HepG2 (cell line): ENCODE measurements around the gene WDR6. TPM values are rescaled to one million over a fixed set of nuclear protein-coding genes. Genes with fewer than 3 reads are reported as not detected.
A peak's percentile ranks its signal among the peaks of the same experiment; 100 is the strongest.

Experiments used
- AKNA ChIP-seq: sonication (generic); formaldehyde crosslinking; IDR thresholded peaks from 2 replicates; pipeline ENCODE4 v1.4.0; 2020; ENCODE audit warnings: missing genetic modification reagents, borderline replicate concordance
- ARHGAP35 ChIP-seq: sonication (generic); formaldehyde crosslinking; IDR thresholded peaks from 2 replicates; pipeline ENCODE4 v1.9.0; 2022; ENCODE audit warnings: mild to moderate bottlenecking, inconsistent platforms, moderate library complexity, missing genetic modification reagents, borderline replicate concordance
- GFI1 ChIP-seq: sonication (generic); formaldehyde crosslinking; IDR thresholded peaks from 2 replicates; pipeline ENCODE4 v1.5.0; 2020; ENCODE audit warnings: missing genetic modification reagents, mild to moderate bottlenecking, borderline replicate concordance
- LCORL ChIP-seq, 2 experiments: fragments of 450-650 bp in 1 of 2; sonication (generic) in 1 of 2; formaldehyde crosslinking in 1 of 2; IDR thresholded peaks; 2 replicates each; pipeline versions ENCODE4 v1.5.0 to v1.6.1; 2017 to 2020; ENCODE audit warnings: antibody characterized with exemption in 1 of 2, missing genetic modification reagents in 1 of 2
- NR1H2 ChIP-seq: sonication (generic); formaldehyde crosslinking; IDR thresholded peaks from 2 replicates; pipeline ENCODE4 v1.8.1; 2022; ENCODE audit warnings: low read depth, missing genetic modification reagents, borderline replicate concordance
- POLR2A ChIP-seq, 2 experiments: IDR thresholded peaks; 2 replicates each; pipeline ENCODE4 v1.6.1; 2011; ENCODE audit warnings: low read depth in 2 of 2, low read length in 2 of 2, mild to moderate bottlenecking in 1 of 2, moderate library complexity in 1 of 2; ENCODE audit not compliant: insufficient read depth in 1 of 2
- RAD21 ChIP-seq: fragments of 450-650 bp; formaldehyde crosslinking; IDR thresholded peaks from 2 replicates; pipeline ENCODE4 v1.5.0; 2020; ENCODE audit warnings: mild to moderate bottlenecking
- ZBTB39 ChIP-seq: sonication (generic); formaldehyde crosslinking; IDR thresholded peaks from 2 replicates; pipeline ENCODE4 v1.5.0; 2020; ENCODE audit warnings: missing genetic modification reagents
- ZBTB4 ChIP-seq: sonication (generic); formaldehyde crosslinking; IDR thresholded peaks from 2 replicates; pipeline ENCODE4 v1.4.0; 2020; ENCODE audit warnings: missing genetic modification reagents, mild to moderate bottlenecking, borderline replicate concordance
- ZBTB7A ChIP-seq: sonication (generic); formaldehyde crosslinking; IDR thresholded peaks from 2 replicates; pipeline ENCODE4 v1.8.0; 2022; ENCODE audit warnings: mild to moderate bottlenecking, missing genetic modification reagents
- ZNF577 ChIP-seq: sonication (generic); formaldehyde crosslinking; IDR thresholded peaks from 2 replicates; pipeline ENCODE4 v1.4.0; 2020; ENCODE audit warnings: mild to moderate bottlenecking, low read depth, missing genetic modification reagents, borderline replicate concordance
- polyA plus RNA-seq, 8 experiments: library from polyadenylated mRNA; depleted of rRNA in 3 of 8; stranded (reverse) in 7 of 8; unstranded in 1 of 8; fragments of >200 nt; fragmentation: Illumina TruSeq in 4 of 8; extraction: Trizol in 4 of 8; gene quantifications; 2 replicates each; pipeline versions ENCODE4 v1.2.1 to v1.2.3, GENCODE V29; 2011 to 2016; ENCODE audit warnings: low read depth in 4 of 8, missing spikeins in 1 of 8, mixed read lengths in 1 of 8; ENCODE audit not compliant: insufficient read depth in 1 of 8
- total RNA-seq, 5 experiments: library from RNA; depleted of rRNA; stranded (reverse); fragments of >200 nt; fragmentation: Illumina TruSeq; extraction: Trizol; gene quantifications; 2 replicates each; pipeline ENCODE4 v1.2.3, GENCODE V29; 2016; ENCODE audit warnings: low read depth in 1 of 5
- TF ChIP-seq, protein P1 (sequence below): sonication (generic); formaldehyde crosslinking; IDR thresholded peaks from 2 replicates; pipeline ENCODE4 v1.4.0; 2020; ENCODE audit warnings: low read depth, mild to moderate bottlenecking, missing genetic modification reagents
- TF ChIP-seq, protein P2 (sequence below): sonication (generic); formaldehyde crosslinking; conservative IDR thresholded peaks from 2 replicates; pipeline ENCODE4 v1.4.0; 2020; ENCODE audit warnings: missing genetic modification reagents

Gene WDR6
- total and polyA plus RNA-seq, 2 of the 13 experiments (the other 11 are each of a cell fraction or from before 2014, with no cell fraction given), result 73.4 to 139 TPM

GRCh38 chr3:49021813-49022687 lies 14.9 kb downstream of the WDR6 start, which contains the start of gene NDUFAF3 (continued):
- peak; percentile 91 for TF ChIP-seq ZBTB39
- TF ChIP-seq, protein P1, sequence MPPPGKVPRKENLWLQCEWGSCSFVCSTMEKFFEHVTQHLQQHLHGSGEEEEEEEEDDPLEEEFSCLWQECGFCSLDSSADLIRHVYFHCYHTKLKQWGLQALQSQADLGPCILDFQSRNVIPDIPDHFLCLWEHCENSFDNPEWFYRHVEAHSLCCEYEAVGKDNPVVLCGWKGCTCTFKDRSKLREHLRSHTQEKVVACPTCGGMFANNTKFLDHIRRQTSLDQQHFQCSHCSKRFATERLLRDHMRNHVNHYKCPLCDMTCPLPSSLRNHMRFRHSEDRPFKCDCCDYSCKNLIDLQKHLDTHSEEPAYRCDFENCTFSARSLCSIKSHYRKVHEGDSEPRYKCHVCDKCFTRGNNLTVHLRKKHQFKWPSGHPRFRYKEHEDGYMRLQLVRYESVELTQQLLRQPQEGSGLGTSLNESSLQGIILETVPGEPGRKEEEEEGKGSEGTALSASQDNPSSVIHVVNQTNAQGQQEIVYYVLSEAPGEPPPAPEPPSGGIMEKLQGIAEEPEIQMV (CRISPR knock-in tag), result peak; percentile 38; the same call in 1 of the 2 replicates
- no peak; the same call in 1 of the 2 replicates for TF ChIP-seq ZBTB7A
- no peak for TF ChIP-seq LCORL (IDR thresholded peaks at IDR 0.05)
- TF ChIP-seq LCORL (CRISPR knock-in tag; IDR thresholded peaks at IDR 0.05), result peak; percentile 55; the same call in 1 of the 2 replicates
- TF ChIP-seq ARHGAP35, result no peak; the same call in none of the 2 replicates
- TF ChIP-seq GFI1, result peak; percentile 72; the same call in 1 of the 2 replicates
- TF ChIP-seq, protein P2, sequence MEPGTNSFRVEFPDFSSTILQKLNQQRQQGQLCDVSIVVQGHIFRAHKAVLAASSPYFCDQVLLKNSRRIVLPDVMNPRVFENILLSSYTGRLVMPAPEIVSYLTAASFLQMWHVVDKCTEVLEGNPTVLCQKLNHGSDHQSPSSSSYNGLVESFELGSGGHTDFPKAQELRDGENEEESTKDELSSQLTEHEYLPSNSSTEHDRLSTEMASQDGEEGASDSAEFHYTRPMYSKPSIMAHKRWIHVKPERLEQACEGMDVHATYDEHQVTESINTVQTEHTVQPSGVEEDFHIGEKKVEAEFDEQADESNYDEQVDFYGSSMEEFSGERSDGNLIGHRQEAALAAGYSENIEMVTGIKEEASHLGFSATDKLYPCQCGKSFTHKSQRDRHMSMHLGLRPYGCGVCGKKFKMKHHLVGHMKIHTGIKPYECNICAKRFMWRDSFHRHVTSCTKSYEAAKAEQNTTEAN, result peak; percentile 73
- no peak for TF ChIP-seq AKNA (CRISPR knock-in tag)
- no peak for TF ChIP-seq NR1H2
- no peak for TF ChIP-seq ZBTB4 (CRISPR knock-in tag)
- no peak for TF ChIP-seq ZNF577 (CRISPR knock-in tag)
- TF ChIP-seq POLR2A (IDR thresholded peaks at IDR 0.05; ENCODE audit: insufficient read depth in 1 of 2, low read depth in 2 of 2, low read length in 2 of 2), result peak in 1 of 2 experiments; percentile 95; a peak in 2 of 4 replicates
- peak; percentile 57 for TF ChIP-seq RAD21
